SHP77 (cell line): ENCODE results near the gene TRDN.
"Not testable (repeated sequence)": the region's sequence is repeated elsewhere in the genome, so short reads cannot be mapped to it uniquely, and the experiment has no call there.

ENCODE experiments used
- DNase-seq, 2 experiments: peaks; one replicate each; lab custom pipeline; 2025; lab: John Stamatoyannopoulos, UW

TRDN gene

DNA sequence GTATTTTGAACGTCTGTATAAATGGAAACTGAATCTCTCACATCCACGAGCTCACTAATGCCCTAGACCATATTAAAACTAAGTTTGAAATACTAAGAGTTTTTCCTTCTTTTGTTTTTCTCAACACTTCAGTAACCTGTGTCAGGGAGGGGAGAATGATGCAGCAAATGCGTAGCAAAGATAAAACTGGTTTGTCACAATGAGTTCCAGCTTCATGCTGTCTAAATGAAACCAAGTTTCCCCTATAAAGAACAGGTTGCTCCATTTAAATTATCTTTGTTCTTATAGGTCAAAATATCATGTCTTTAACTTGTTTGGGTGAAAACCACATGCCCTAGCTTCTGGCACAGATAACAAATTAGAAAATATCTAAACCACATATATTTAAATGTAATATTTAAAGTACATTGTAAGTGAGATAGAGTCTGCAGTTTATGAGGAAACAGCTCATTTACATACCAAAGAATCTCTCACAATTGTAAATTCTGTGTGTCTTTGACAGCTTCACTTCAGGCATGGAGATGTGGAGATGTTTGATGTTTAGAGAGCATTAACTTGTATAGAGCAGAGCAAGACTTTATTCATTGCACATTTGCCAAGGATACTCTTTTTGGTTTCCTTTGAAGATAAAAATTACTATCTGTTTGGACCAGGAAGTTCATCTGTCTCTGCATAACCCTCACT lies 7.3 kb downstream of the TRDN start:
- DNase-seq = no peak

- DNase-seq = no peak
These were observed 11.1 kb downstream of the TRDN start for GRCh38 chr6:123625696-123626095.

GRCh38 chr6:123622780-123623179 lies 14.0 kb downstream of the TRDN start:
- no peak for DNase-seq

GRCh38 chr6:123619156-123619555 lies 17.6 kb downstream of the TRDN start:
- no peak for DNase-seq

- DNase-seq = no peak
These were observed 19.8 kb downstream of the TRDN start for GRCh38 chr6:123616942-123617341.

GRCh38 chr6:123616016-123616415 lies 20.7 kb downstream of the TRDN start:
- no peak for DNase-seq

DNA sequence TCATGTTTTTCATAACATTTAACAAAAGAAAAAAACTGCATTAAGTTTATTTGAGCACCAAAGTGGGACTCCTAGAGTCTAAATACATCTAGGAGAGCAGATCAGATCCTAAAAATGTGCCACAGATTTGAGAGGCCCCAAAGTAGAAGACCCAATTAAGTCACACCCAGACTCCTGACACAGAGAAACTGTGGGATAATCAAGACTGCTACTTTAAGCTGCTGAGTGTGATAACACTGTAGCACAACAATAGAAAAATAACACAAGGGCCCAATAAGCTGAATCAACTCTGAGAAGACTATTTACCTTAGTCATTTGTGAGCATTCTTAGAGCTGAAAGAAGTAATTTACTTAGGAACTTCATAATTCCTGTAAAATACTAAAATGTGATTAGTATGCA lies 26.0 kb downstream of the TRDN start:
- DNase-seq = no peak

DNA sequence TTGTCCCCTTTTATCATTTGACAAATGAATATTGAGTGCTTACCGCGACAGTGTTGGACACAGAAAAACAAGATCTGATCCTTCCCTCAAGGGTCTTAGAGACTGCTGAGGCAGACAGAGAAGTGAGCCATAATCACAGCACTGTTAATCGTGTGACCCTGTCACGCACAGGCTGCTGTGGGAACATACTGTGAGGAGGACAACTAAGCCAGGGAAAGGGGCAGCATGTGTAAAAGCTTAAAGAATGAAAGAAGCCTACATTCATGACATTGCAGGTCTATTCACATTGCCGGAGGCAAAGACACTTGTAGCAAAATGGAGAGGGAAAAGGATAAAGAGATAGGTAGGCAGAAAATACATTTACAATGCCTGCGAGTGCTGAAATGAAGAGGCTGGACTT lies 32.7 kb downstream of the TRDN start:
- no peak for DNase-seq

- DNase-seq = no peak
These were observed 38.7 kb downstream of the TRDN start for GRCh38 chr6:123598011-123598410.

GRCh38 chr6:123594776-123595175 lies 42.0 kb downstream of the TRDN start:
- no peak for DNase-seq

DNA sequence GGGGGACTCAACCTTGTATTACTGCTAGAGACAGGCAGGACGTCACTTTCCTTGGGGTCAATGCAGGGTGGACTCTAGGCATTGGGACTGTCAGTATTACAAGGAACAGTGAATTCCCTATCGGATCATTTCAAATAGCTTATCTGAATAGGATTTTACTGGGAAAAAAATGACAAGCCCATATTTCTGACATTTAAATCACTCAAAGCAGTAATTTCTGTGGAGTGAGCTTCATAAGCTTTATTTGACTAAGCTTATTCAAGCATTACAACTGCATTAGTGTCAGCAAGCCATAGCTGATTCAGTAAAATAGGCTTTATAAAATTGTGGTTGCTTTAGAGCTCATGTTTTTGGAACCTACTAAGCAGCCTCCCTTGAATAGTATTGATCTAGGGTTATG lies 44.3 kb downstream of the TRDN start:
- no peak for DNase-seq

- DNase-seq = no peak
These were observed 46.8 kb downstream of the TRDN start for GRCh38 chr6:123589973-123590372.

- DNase-seq = no peak
These were observed 47.4 kb downstream of the TRDN start for GRCh38 chr6:123589317-123589716.

GRCh38 chr6:123588546-123588895 lies 48.2 kb downstream of the TRDN start:
- no peak for DNase-seq

DNA sequence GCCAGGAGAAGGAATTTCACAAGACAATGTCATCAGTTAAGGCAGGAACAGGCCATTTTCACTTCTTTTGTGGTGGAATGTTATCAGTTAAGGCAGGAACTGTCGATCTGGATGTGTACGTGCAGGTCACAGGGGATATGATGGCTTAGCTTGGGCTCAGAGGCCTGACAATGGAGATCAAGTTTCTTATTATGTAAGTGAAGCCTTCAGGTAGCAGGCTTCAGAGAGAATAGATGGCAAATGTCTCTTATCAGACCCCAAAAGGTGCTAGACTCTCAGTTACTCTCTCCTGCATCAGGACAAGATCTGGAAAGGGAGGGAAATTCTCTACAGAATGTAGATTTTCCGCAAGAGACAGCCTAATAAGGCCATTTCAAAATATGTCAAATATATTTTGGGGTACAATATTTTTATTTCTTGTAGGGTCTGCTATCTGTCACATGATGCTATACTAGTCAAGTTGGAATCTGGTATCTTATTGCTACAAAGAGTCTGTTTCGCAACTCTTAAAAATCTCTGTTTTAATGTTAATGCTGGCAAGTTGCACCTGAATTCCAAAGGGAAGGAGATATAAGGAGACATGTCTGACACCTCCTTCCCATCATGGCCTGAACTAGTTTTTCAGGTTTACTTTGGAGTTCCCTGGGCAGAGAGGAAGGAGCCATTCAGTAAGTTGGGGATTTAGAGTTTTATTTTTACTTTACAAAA lies 48.8 kb downstream of the TRDN start:
- DNase-seq = no peak

- DNase-seq = not testable (repeated sequence)
These were observed 49.3 kb downstream of the TRDN start for GRCh38 chr6:123587407-123587806.

GRCh38 chr6:123580331-123580730 lies 56.4 kb downstream of the TRDN start:
- DNase-seq = no peak

GRCh38 chr6:123575188-123575587 lies 61.6 kb downstream of the TRDN start:
- DNase-seq = peak; percentile 20 to 76

DNA sequence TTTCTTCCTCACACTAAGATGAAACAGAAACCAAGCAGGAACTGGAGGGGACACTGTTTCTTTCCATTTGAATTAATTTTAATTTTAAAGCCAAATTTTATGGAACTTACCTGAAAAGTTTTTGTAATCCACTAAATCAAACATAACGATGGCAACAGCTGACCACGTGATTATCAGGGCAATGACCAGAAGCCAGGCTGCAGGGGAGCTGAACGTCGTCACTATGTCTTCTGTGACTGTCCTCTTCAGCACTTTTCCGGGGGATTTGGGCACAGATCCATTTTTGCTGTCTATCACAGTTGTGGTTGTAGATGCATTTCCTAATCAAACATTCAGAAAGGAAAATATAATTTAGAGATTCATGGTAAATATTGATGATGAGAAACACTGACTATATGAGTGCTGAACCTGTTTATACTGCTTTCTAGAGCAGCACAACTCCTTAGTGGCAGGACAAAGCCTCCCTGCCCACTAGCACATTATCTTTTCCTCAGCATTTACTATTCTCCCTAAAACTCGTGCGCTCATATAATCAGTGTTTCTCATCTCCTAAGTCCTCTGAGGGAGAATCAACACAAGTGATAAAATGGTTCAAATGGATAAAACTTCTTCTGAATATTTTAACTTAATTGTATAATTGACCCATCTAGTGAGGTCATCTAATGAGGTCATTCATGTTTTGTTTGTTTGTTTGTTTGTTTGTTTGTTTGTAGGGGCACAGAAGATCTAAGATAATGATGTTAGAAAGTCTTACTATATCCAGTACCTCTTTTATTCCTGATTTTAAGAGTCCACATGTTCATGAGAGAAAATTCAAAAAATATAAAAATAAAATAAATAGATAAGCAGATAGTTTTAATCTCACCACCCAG lies 65.7 kb downstream of the TRDN start:
- peak in 1 of 2 experiments; percentile 0 for DNase-seq

GRCh38 chr6:123569575-123569974 lies 67.2 kb downstream of the TRDN start:
- no peak for DNase-seq

GRCh38 chr6:123565529-123565928 lies 71.2 kb downstream of the TRDN start:
- peak; percentile 4 to 27 for DNase-seq

DNA sequence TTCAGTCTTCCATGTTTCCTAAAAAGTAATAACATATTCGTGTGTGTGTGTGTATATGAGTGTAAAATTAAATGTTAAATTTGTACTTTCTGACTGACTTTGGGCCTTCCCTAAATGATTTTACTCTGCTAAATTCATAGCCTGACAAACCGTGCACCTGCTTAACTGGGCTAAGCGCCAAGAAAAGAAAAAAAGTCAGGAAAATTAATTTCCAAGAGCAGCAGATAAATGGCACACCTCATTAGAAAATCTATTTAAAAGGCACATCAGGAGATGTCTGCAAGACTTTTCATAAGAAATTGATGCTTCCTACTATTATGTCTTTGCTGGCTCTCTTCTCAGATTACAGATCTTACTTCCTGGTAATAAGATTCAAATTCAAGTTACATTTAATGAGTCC lies 72.4 kb downstream of the TRDN start:
- peak in 1 of 2 experiments; percentile 1 for DNase-seq

- DNase-seq = no peak
These were observed 74.1 kb downstream of the TRDN start for GRCh38 chr6:123562677-123563076.
